OCI-LY7 (cell line): Measurements from ENCODE around the gene CYP2B6.

Experiments
- CTCF ChIP-seq: fragments of 200-600 bp; sonication (generic); conservative IDR thresholded peaks from 2 replicates; pipeline ENCODE4 v1.5.1; 2014; ENCODE audit warnings: mild to moderate bottlenecking, antibody characterized with exemption, low read length, moderate library complexity, mixed read lengths
- EZH2phosphoT487 ChIP-seq: fragments of 200-600 bp; sonication (generic); IDR thresholded peaks from 2 replicates; pipeline ENCODE4 v1.6.1; 2018; ENCODE audit warnings: low read depth, borderline replicate concordance, mild to moderate bottlenecking, mixed run types, antibody characterized with exemption, low read length, moderate library complexity, mixed read lengths

GRCh38 chr19:40989453-40989852 is 1.6 kb upstream of the CYP2B6 start:
- no peak for TF ChIP-seq CTCF
- TF ChIP-seq EZH2phosphoT487, result no peak
